NCI-H1930 (cell line): ENCODE measurements around the gene TBC1D22A.
"Not testable (repeated sequence)": the region's sequence is repeated elsewhere in the genome, so short reads cannot be mapped to it uniquely, and the experiment has no call there.

Experiments
- DNase-seq, 2 experiments: peaks; one replicate each; lab custom pipeline; 2025; lab: John Stamatoyannopoulos, UW

TBC1D22A gene

GRCh38 chr22:46972901-46973831 is 210.7 kb downstream of the TBC1D22A start:
- DNase-seq: no peak

- DNase-seq: no peak
These were observed 211.6 kb downstream of the TBC1D22A start for GRCh38 chr22:46974077-46974476.

DNA sequence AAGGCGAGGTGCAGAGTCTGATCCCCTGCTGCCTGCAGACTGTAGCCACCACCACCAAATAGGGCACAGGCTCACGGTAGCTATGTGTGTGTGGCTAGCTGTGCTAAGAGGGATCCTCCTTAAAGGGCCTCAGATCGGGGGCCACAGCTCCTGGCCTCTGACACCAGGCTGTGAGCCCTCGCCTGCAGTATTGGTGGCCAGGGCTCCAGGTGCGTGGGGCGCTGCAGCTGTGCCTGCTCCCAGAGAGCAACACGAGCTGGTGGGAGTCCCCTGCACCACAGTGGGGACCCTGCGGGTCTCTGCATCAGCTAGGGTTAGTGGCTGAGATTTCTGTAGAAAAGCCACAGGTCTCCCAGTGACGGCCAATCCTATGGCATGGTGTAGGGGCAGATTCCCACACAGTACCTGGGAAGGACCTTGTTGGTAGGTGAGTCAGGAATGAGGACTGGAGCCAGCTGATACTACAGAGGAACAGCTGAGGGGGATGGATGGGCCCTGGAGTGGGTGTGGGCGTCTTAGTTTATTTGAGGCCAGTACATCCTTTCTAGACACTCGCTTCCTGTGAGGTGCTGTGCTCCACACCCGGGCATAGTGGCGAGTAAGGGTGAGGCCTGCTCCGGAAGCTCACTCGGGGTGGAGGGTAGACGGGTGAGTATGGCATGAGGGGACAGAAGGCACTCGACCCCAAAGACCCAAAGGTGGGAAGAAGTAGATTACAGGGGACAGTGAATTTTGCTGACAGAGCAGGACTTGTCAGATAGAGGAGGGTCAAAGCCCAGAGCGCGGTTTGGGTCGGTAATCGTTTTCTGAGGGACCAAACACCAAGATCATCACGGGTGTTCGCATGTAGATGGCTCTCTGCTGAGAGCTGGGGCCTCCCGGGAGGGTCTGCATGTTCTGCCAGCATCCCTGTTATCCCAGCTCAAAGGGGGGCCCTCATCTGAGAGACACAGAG is 212.5 kb downstream of the TBC1D22A start:
- DNase-seq: no peak

- no peak for DNase-seq
These were observed 213.7 kb downstream of the TBC1D22A start for GRCh38 chr22:46976143-46976542.

GRCh38 chr22:46976598-46976997 is 214.1 kb downstream of the TBC1D22A start:
- DNase-seq: no peak

- DNase-seq: no peak
These were observed 215.3 kb downstream of the TBC1D22A start for GRCh38 chr22:46977656-46978343.

GRCh38 chr22:46978668-46979067 is 216.2 kb downstream of the TBC1D22A start:
- not testable (repeated sequence) for DNase-seq

DNA sequence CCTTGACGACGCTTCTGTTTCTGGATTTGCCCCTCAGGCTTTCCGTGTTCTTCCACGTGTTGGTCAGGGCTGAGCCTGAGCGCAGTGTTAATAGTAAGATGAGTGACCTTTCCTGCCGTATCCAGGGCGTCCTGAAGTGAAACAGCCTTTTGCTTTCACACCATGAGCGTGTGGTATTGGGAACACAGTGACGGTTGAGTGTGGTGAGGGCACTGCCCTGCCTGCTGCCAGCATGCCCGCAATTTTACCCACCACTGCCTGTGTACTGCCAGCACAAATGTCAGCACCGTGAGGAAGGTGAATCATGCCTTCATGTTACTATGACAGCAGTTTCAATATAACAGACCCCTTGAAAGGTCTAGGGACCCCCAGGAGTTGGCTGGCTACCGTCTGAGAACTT is 217.1 kb downstream of the TBC1D22A start:
- DNase-seq: no peak

DNA sequence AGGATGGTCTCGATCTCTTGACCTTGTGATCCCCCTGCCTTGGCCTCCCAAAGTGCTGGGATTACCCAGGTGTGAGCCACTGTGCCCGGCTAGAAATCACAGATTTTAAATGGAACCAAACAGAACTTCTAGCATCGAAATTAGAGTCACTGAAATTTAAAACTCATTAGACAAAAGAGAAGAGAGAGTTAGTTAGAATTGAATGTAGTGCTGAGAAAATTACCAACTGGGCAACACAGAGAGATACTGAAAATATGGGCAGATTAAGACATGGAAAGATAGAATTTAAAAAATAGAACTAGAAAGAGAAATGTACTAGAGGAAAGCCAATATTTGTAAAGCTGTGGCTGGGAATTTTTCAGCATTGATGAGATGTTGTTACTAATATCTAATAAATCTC is 217.9 kb downstream of the TBC1D22A start:
- DNase-seq: no peak

DNA sequence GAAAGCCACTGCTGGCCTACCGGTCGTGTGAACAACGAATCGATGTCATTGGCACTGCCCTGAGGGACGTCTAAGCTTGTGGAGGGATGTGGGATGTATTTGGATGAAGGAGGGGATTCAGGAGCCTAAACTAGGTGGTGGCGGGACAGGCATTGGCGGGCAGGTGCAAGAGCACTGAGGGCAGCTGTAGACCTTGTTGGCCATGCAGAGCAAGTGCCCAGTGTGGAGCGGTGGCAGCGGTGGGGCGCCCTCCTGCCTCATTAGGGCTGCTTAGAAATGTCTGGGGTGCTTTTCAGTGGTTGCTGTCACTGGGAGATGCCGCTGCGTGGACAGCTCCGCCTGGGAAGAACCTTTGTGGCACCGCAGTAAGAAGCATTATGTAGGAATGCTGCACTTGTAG is 220.2 kb downstream of the TBC1D22A start:
- DNase-seq: no peak

DNA sequence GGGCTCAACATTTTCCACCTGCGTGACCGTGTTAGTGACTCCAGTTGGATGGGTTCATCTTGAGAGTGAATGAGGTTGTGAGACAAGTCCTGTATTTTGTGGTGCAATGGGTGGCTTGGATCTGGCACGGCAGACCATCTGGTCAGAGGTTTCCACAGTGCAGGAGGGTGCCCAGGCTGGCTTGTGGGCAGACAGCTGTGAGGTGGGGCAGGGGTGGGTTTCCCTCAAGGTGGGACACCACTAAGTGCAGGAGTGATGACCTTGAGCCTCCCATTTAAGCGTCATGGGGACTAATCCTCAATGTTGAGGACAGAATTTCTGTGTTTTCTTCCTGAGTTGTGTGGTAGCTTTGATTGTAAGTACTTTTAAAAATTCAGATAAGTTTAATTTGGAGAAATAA is 220.6 kb downstream of the TBC1D22A start:
- DNase-seq: no peak

DNA sequence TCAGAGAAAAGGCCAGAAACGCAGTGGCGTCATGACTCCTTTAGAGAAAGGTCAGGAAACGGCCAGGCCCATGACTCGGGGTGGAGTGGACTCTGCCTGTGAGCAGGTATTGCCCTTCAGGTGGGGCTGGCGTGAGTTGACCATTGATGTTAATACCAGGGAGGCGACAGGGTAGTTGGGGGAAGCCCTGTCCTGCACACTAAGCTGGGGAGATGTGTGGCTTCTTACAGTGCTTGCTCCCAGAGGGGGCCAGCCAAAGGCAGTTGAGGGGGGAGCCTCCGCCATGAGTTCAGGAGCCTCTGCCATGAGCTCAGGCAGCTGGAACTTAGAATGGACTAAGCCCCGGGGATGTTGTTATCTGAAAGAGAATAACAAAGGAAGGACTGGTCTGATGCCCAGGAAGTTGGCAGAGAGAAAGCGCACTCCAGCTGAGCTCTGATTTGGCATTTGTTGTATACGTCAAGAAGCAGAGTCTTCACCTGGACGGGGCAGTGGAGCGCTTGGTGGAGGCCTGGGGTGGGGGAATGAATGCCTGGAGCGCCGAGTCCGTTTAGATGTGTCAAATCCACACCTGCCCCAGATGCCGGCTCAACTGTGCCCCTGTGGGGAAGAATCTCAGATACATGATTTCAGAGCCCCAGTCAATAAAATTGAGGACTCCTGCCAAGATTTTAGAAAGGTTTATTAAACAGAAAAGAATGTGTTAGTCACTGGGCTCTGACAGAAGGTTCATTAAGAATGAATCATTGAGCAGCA is 222.5 kb downstream of the TBC1D22A start:
- DNase-seq: no peak

DNA sequence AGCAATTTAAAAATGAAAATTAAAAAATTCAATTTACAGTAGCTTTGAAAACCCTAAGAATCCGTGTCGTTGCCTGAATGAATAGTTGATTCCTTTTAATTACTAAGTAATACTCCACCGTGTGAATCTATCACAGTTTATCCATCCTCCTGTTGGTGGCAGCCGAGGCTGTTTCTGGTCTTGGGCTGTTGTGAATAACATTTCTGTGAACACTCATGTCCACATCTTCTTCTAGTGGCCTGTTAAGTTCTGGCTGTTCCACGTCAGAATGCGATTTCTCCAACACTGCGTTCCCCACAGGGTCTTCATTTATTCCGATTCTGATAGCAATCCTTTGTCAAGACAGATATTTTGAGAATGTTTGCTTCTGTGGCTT is 223.0 kb downstream of the TBC1D22A start:
- DNase-seq: no peak

- no peak for DNase-seq
These were observed 224.3 kb downstream of the TBC1D22A start for GRCh38 chr22:46986788-46987187.

DNA sequence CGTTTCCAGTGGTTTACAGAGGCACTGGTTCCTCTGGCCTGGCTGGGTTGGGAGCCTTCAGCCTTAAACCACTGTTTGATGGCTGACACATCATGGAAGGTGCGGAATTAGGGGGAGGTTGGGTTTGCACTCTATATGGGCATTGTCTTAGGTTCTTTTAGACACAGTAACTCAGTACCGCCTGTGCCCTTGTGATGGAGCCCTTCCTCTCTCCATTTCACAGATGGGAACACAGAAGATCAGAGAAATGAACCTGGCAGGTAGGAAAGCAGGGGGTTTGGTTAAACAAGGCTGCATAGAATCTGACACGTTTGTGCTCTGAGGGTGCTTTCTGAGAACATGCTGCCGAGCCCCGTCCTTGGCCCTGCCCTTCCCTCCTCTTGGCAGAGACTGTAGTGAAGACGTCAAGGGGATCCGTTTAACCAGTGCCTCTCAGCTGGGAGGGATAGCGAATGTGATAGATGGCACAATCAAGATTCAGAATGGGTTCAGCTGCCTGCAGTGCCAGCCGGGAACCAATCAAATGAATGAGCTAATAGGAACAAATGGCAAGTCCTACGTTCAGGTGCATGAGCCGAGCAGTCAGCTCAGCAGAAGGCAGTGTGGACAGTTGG is 228.6 kb downstream of the TBC1D22A start:
- DNase-seq: no peak

GRCh38 chr22:46991666-46992065 is 229.2 kb downstream of the TBC1D22A start:
- DNase-seq: no peak

GRCh38 chr22:46992121-46992731 is 229.8 kb downstream of the TBC1D22A start:
- no peak for DNase-seq

DNA sequence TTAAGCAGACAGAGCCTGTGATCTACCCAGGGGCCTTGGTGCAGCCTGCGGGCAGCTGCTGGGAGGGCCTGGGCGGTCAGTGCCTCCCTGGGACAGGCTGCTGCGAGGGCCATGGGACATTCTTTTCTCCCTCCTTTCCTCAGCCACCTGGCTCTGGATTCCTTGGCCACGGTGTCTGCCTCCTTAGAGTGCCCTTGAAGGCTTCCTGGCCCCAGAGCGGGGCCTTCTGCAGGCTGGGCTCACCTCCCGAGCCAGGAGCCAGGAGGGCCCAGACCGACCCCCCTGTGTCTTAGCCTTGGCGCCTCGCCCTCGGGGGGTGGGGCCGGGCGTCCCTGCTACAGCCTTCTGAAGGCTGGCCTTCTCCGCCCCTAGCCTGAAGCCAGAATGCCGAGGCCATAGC is 231.2 kb downstream of the TBC1D22A start:
- DNase-seq: no peak

DNA sequence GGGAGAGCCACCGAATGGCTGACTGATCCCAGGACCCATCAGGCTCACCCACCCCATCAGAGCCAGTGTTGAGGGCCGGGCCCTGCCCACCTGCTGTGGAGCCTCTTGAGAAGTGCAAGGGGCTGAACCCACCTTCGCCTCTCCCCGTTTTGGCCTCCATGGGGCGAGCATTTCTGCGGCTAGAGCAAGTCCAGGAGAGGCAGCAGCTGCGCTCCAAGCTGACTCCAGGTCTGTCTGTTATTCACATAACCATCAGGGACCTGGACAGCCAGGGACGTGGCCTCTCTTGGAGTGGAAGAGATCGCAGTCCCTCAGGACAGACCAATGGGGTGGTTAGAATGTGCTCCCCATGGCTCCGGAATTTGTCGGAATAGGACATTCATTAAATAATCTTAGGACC is 231.8 kb downstream of the TBC1D22A start:
- no peak for DNase-seq

GRCh38 chr22:46994983-46995382 is 232.5 kb downstream of the TBC1D22A start:
- no peak for DNase-seq
